Caki2 (cell line): ENCODE results near the gene MRPS15. TPM values are rescaled to one million over a fixed set of nuclear protein-coding genes. Genes with fewer than 3 reads are reported as not detected.

ENCODE experiments used
- total RNA-seq: library from RNA; depleted of rRNA; stranded (reverse); fragments of >200 nt; shearing (Covaris generic); gene quantifications from 2 replicates; pipeline ENCODE4 v1.2.3, GENCODE V29; 2014; ENCODE audit warnings: low replicate concordance; rRNA removed

MRPS15 gene
- total RNA-seq, 1 experiment from 2014 or later: 88.1 TPM

Other genes with a start within 250 kb of the MRPS15 start
- 29.9 and 49.1 TPM in 2 replicates for gene THRAP3, start 239.9 kb downstream of the MRPS15 start, total RNA-seq
- gene SH3D21, start 158.0 kb downstream of the MRPS15 start, total RNA-seq: 2.2 and 3.2 TPM in 2 replicates
- 49.1 and 71.2 TPM in 2 replicates for gene EVA1B, start 140.7 kb downstream of the MRPS15 start, total RNA-seq
- gene STK40, start 78.5 kb downstream of the MRPS15 start, total RNA-seq: 4.0 and 6.4 TPM in 2 replicates
- gene LSM10, start 66.5 kb downstream of the MRPS15 start, total RNA-seq: 25.8 and 62.3 TPM in 2 replicates
- gene OSCP1, start 13.9 kb downstream of the MRPS15 start, total RNA-seq: 9.1 and 16.9 TPM in 2 replicates
- gene CSF3R, start 18.5 kb upstream of the MRPS15 start, total RNA-seq: not detected in 2 replicates